Measurements from ENCODE around the gene APPL2.
"Not testable (repeated sequence)": the region's sequence is repeated elsewhere in the genome, so short reads cannot be mapped to it uniquely, and the experiment has no call there.

APPL2 gene

GRCh38 chr12:105272152-105272551, 36.2 kb upstream of the APPL2 start:
- H3K4me3 ChIP-seq (ENCODE audit: low read length), result no peak overlapping the region
- H3K9me3 ChIP-seq (ENCODE audit: control insufficient read depth, low read length), result no peaks in the 10 kb centered on the region
- no peaks in the 10 kb centered on the region for H3K4me1 ChIP-seq (ENCODE audit: control insufficient read depth, insufficient read depth, low read length)
- H3K36me3 ChIP-seq (ENCODE audit: control insufficient read depth, insufficient read depth, low read length), result no peaks in the 10 kb centered on the region
- H3K9ac ChIP-seq (ENCODE audit: low read length), result no peak overlapping the region
- no peaks in the 10 kb centered on the region for H3K27me3 ChIP-seq (ENCODE audit: control insufficient read depth, insufficient read depth, low read length)

DNA sequence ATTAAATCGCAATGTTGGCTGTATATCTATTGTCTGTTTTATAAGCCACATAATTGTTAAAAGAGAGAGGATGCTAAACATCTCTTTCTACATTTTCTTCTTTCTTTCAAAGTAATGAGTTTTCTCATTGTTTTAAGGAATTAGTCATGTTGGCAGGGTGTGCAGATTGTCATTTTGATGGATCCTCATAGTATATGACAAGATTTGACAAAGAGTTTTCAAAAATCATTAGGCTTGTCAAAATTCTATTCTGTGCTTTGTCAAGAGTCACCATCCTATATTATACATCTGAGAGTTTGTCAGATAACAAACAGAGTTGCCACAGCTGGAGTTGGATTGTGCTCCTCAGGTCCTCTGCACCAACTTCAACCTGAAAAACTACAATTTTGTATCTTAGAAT, 35.4 kb upstream of the APPL2 start:
- Histone ChIP-seq H3K4me1 (ENCODE audit: control insufficient read depth, insufficient read depth, low read length) (no peaks in the 10 kb centered on the region), H3K36me3 (ENCODE audit: control insufficient read depth, insufficient read depth, low read length) (no peaks in the 10 kb centered on the region), H3K27me3 (ENCODE audit: control insufficient read depth, insufficient read depth, low read length) (no peaks in the 10 kb centered on the region), H3K9me3 (ENCODE audit: control insufficient read depth, low read length) (no peaks in the 10 kb centered on the region), H3K9ac (ENCODE audit: low read length) (no peak overlapping the region), H3K4me3 (ENCODE audit: low read length) (no peak overlapping the region)

DNA sequence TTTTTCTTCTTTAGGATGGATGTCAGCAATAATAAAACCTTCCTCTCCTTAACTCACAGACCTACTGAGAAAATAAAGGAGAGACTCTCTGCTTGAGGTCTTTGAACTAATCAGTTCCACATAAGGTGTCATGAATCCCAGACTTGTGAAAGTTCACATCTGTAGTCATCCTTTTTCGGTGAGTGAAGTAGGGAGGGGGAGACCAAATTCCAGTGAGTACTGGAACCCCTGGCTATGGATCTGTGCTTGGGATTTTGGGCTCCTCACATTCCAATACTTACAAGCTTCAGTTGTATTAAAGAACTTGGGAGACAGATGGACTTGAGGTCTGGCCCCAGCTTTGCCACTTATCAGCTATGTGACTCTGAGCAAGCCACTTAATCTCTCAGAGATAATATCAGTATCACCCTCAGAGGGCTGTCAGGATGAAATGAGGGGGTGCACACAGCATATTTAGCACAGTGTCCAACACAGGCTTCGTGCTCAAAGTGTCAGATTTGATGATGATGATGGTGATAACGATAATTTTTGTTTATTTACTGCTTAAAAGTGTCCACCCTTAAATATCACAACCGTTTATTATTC, 34.8 kb upstream of the APPL2 start:
- no peaks in the 10 kb centered on the region for H3K36me3 ChIP-seq (ENCODE audit: control insufficient read depth, insufficient read depth, low read length)
- H3K9ac ChIP-seq (ENCODE audit: low read length), result no peak overlapping the region
- H3K4me3 ChIP-seq (ENCODE audit: low read length), result no peak overlapping the region
- no peaks in the 10 kb centered on the region for H3K27me3 ChIP-seq (ENCODE audit: control insufficient read depth, insufficient read depth, low read length)
- no peaks in the 10 kb centered on the region for H3K9me3 ChIP-seq (ENCODE audit: control insufficient read depth, low read length)
- no peaks in the 10 kb centered on the region for H3K4me1 ChIP-seq (ENCODE audit: control insufficient read depth, insufficient read depth, low read length)

- no peaks in the 10 kb centered on the region for H3K27me3 ChIP-seq (ENCODE audit: control insufficient read depth, insufficient read depth, low read length)
- H3K9me3 ChIP-seq (ENCODE audit: control insufficient read depth, low read length), result no peaks in the 10 kb centered on the region
- no peak overlapping the region for H3K4me3 ChIP-seq (ENCODE audit: low read length)
- no peaks in the 10 kb centered on the region for H3K36me3 ChIP-seq (ENCODE audit: control insufficient read depth, insufficient read depth, low read length)
- H3K4me1 ChIP-seq (ENCODE audit: control insufficient read depth, insufficient read depth, low read length), result no peaks in the 10 kb centered on the region
- H3K9ac ChIP-seq (ENCODE audit: low read length), result no peak overlapping the region
These were observed 31.7 kb upstream of the APPL2 start for GRCh38 chr12:105267711-105268110.

DNA sequence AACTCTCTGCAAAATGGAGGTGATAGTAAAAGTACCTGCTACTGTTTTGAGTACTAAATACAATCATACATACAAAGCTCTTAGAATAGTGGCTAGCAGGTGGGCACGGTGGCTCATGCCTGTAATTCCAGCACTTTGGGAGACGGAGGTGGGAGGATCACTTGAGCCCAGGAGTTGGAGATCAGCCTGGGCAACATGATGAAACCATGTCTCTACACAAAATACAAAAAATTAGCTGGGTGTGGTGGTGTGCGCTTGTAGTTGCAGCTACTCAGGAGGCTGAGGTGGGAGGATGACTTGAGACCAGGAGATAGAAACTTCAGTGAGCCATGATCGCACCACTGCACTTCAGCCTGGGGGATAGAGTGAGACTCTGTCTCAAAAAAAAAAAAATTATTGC, 28.8 kb upstream of the APPL2 start:
- no peaks in the 10 kb centered on the region for H3K27me3 ChIP-seq (ENCODE audit: control insufficient read depth, insufficient read depth, low read length)
- H3K4me1 ChIP-seq (ENCODE audit: control insufficient read depth, insufficient read depth, low read length), result no peaks in the 10 kb centered on the region
- no peaks in the 10 kb centered on the region for H3K36me3 ChIP-seq (ENCODE audit: control insufficient read depth, insufficient read depth, low read length)
- no peaks in the 10 kb centered on the region for H3K9me3 ChIP-seq (ENCODE audit: control insufficient read depth, low read length)
- no peak overlapping the region for H3K9ac ChIP-seq (ENCODE audit: low read length)
- no peak overlapping the region for H3K4me3 ChIP-seq (ENCODE audit: low read length)

DNA sequence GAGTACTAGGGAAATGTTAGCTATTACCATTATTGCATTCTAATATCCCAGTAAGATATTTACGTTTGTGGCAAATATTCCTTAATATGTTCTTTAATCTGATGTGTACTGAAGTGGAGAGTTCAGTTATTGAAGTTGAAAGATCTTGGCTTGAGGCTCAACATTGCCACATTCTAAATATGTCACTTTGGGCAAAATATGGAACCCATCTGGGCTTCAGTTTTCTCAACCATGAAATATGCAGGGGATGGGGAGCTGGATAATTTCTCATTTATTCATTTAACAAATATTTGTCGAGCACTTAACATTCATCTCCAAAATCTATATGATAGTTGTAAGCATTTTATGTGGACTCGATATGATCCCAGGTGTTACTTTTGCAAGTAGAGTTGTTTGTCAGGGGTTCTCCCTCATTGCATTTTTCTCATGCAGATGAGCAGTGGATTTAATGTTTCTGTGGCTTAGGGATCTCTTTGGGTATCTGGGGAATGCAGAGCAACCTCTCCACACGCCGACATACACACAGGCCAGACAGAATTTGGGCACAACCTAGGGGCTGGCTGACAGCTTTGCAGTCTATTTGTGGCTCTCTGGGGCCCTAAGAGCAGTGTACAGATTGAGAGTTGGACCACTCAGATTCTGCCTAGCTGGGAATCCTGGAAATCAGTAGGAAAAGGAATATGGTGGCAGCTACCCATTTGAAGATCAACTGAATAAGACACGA, 26.6 kb upstream of the APPL2 start:
- Histone ChIP-seq H3K27me3 (ENCODE audit: control insufficient read depth, insufficient read depth, low read length) (no peaks in the 10 kb centered on the region), H3K4me3 (ENCODE audit: low read length) (no peak overlapping the region), H3K4me1 (ENCODE audit: control insufficient read depth, insufficient read depth, low read length) (no peaks in the 10 kb centered on the region), H3K9ac (ENCODE audit: low read length) (no peak overlapping the region), H3K9me3 (ENCODE audit: control insufficient read depth, low read length) (no peaks in the 10 kb centered on the region), H3K36me3 (ENCODE audit: control insufficient read depth, insufficient read depth, low read length) (no peaks in the 10 kb centered on the region)

DNA sequence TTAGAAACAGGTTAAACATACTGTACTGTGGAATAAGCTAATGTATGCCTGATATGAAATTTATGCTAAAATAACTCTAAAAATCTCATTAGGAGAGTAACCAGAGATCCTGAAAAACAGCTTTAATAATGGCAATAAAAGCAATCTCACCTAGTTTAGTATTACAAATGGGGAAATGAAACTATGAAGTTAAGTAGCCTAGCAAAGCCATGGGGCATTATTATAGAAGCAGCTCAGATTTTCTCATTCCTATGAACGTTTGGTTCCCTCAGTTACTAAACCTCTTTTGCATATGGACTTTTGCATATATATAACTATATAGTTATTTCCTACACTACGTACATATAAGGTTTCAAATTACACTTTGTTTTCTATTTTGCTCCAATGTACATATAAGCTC, 25.0 kb upstream of the APPL2 start:
- no peak overlapping the region for H3K9ac ChIP-seq (ENCODE audit: low read length)
- no peaks in the 10 kb centered on the region for H3K4me1 ChIP-seq (ENCODE audit: control insufficient read depth, insufficient read depth, low read length)
- no peaks in the 10 kb centered on the region for H3K36me3 ChIP-seq (ENCODE audit: control insufficient read depth, insufficient read depth, low read length)
- no peak overlapping the region for H3K4me3 ChIP-seq (ENCODE audit: low read length)
- no peaks in the 10 kb centered on the region for H3K9me3 ChIP-seq (ENCODE audit: control insufficient read depth, low read length)
- H3K27me3 ChIP-seq (ENCODE audit: control insufficient read depth, insufficient read depth, low read length), result no peaks in the 10 kb centered on the region

- no peak overlapping the region for H3K4me3 ChIP-seq (ENCODE audit: low read length)
- H3K9me3 ChIP-seq (ENCODE audit: control insufficient read depth, low read length), result no peaks in the 10 kb centered on the region
- no peaks in the 10 kb centered on the region for H3K4me1 ChIP-seq (ENCODE audit: control insufficient read depth, insufficient read depth, low read length)
These were observed 23.3 kb upstream of the APPL2 start for GRCh38 chr12:105259226-105259625.

DNA sequence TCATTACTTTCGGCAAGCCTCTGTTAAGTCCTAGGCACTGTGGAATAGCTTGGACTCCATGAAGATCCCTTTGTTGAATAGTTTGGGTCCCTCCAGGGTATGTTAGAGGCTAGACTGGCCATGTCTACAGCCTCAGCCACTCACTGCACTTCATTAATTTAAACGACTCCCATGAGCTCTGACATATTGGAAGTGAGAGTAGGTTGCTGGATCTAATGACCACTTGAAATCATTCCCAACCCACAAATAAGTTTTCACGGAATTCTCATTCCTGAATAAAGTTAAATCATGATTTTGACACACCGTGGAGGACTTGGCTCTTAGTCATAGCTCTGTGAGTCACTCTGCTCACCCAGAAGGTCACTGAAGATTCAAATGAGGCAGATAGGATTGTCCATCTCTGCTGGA, 21.4 kb upstream of the APPL2 start:
- Histone ChIP-seq H3K36me3 (ENCODE audit: control insufficient read depth, insufficient read depth, low read length) (no peaks in the 10 kb centered on the region), H3K4me1 (ENCODE audit: control insufficient read depth, insufficient read depth, low read length) (peaks cover 7% of the 10 kb centered on the region), H3K9me3 (ENCODE audit: control insufficient read depth, low read length) (no peaks in the 10 kb centered on the region)

More at GRCh38 chr12:105259226-105259625, 23.3 kb upstream of the APPL2 start:
- Histone ChIP-seq H3K27me3 (ENCODE audit: control insufficient read depth, insufficient read depth, low read length) (no peaks in the 10 kb centered on the region), H3K9ac (ENCODE audit: low read length) (no peak overlapping the region), H3K36me3 (ENCODE audit: control insufficient read depth, insufficient read depth, low read length) (no peaks in the 10 kb centered on the region)

DNA sequence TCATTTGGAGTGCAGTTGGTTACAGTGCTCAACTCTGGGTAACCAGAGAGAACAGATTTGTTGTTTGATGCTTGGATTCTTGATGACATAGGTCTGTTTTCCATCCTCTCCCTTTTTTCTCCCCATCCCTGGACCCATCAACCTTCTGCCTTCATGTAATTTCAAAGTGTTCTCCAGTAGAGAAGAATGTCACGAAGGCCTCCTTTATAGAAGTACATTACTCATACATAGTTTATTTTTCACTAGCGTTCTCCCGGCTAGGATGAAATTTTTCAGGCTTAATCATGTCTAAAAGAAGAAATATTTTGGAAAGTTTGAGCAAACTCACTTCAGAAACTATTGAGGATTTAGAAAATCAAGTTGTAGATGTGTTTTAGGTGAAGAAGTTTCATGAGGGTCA, 20.9 kb upstream of the APPL2 start:
- H3K9ac ChIP-seq (ENCODE audit: low read length), result no peak overlapping the region
- peaks cover 7% of the 10 kb centered on the region for H3K4me1 ChIP-seq (ENCODE audit: control insufficient read depth, insufficient read depth, low read length)
- H3K4me3 ChIP-seq (ENCODE audit: low read length), result no peak overlapping the region
- H3K36me3 ChIP-seq (ENCODE audit: control insufficient read depth, insufficient read depth, low read length), result no peaks in the 10 kb centered on the region
- H3K27me3 ChIP-seq (ENCODE audit: control insufficient read depth, insufficient read depth, low read length), result no peaks in the 10 kb centered on the region
- no peaks in the 10 kb centered on the region for H3K9me3 ChIP-seq (ENCODE audit: control insufficient read depth, low read length)

More for the DNA sequence above, 21.4 kb upstream of the APPL2 start:
- Histone ChIP-seq H3K4me3 (ENCODE audit: low read length) (no peak overlapping the region), H3K27me3 (ENCODE audit: control insufficient read depth, insufficient read depth, low read length) (no peaks in the 10 kb centered on the region), H3K9ac (ENCODE audit: low read length) (no peak overlapping the region)

DNA sequence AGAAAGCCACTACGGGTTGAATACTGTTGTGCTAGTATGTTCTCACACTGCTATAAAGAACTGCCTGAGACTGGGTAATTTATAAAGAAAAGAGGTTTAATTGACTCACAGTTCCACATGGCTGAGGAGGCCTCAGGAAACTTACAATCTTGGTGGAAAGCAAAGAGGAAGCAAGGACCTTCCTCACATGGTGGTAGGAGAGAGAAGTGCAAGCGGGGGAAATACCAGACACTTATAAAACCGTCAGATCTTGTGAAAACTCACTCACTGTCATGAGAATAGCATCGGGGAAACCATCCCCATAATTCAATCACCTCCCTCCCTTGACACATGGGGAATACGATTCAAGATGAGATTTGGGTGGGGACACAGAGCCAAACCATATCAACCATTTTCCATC, 20.5 kb upstream of the APPL2 start:
- not testable (repeated sequence) for H3K9ac ChIP-seq (ENCODE audit: low read length); H3K4me1 ChIP-seq (ENCODE audit: control insufficient read depth, insufficient read depth, low read length); H3K36me3 ChIP-seq (ENCODE audit: control insufficient read depth, insufficient read depth, low read length); H3K4me3 ChIP-seq (ENCODE audit: low read length); H3K9me3 ChIP-seq (ENCODE audit: control insufficient read depth, low read length); H3K27me3 ChIP-seq (ENCODE audit: control insufficient read depth, insufficient read depth, low read length)

DNA sequence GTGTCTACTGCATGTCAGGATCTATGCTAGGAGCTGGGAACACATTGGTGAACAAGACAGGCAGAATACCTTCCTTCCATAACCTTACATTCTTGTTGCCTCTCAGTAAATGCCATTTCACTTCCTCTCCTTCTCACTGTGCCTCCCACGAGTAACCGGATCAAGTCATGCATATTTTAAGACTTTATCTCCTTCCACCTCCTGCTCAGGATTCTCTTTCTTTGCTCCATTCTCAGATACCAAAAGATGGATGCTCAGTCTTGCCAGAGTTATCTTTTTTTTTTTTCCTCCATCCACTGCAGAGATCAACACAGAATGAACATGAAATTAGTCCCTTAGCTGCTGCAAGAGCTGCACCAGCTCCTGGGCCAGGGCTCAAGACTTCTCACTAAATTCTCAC, 20.0 kb upstream of the APPL2 start:
- Histone ChIP-seq H3K4me1 (ENCODE audit: control insufficient read depth, insufficient read depth, low read length) (peaks cover 7% of the 10 kb centered on the region), H3K27me3 (ENCODE audit: control insufficient read depth, insufficient read depth, low read length) (no peaks in the 10 kb centered on the region), H3K4me3 (ENCODE audit: low read length) (no peak overlapping the region), H3K36me3 (ENCODE audit: control insufficient read depth, insufficient read depth, low read length) (no peaks in the 10 kb centered on the region), H3K9ac (ENCODE audit: low read length) (no peak overlapping the region), H3K9me3 (ENCODE audit: control insufficient read depth, low read length) (no peaks in the 10 kb centered on the region)

All from mucosa of stomach (tissue), 1 donor.